C4-2B (cell line): ENCODE results near the gene EXD1.

Experiments
- H3K27ac ChIP-seq: fragments of 450-650 bp; 2 replicates; pipeline ENCODE4 v1.5.1; 2017
- CTCF ChIP-seq: fragments of 450-650 bp; conservative IDR thresholded peaks from 2 replicates; pipeline ENCODE4 v1.5.1; 2017; ENCODE audit warnings: mild to moderate bottlenecking
- ZFX ChIP-seq: fragments of 450-650 bp; IDR thresholded peaks from 2 replicates; pipeline ENCODE4 v1.6.1; 2017

The EXD1 gene

GRCh38 chr15:41182266-41182665, 48.3 kb downstream of the EXD1 start:
- no peak for TF ChIP-seq ZFX
- no peak for TF ChIP-seq CTCF

GRCh38 chr15:41180206-41180789, 50.3 kb downstream of the EXD1 start:
- TF ChIP-seq CTCF = no peak
- no peak for TF ChIP-seq ZFX
- H3K27ac ChIP-seq = no peak overlapping the region

More at GRCh38 chr15:41182266-41182665, 48.3 kb downstream of the EXD1 start:
- H3K27ac ChIP-seq = no peak overlapping the region

GRCh38 chr15:41169781-41170180, 60.8 kb downstream of the EXD1 start:
- TF ChIP-seq ZFX = no peak
- no peak for TF ChIP-seq CTCF
- no peak overlapping the region for H3K27ac ChIP-seq

GRCh38 chr15:41169086-41169485, 61.5 kb downstream of the EXD1 start:
- TF ChIP-seq ZFX (no peak), CTCF (no peak)
- H3K27ac ChIP-seq = no peak overlapping the region

GRCh38 chr15:41161736-41162135, 68.8 kb downstream of the EXD1 start:
- TF ChIP-seq ZFX (no peak), CTCF (no peak)
- no peak overlapping the region for H3K27ac ChIP-seq

- no peak overlapping the region for H3K27ac ChIP-seq
- no peak for TF ChIP-seq CTCF
- TF ChIP-seq ZFX = no peak
Observed at GRCh38 chr15:41161336-41161735, 69.2 kb downstream of the EXD1 start.

GRCh38 chr15:41160639-41161315, 69.8 kb downstream of the EXD1 start:
- H3K27ac ChIP-seq = no peak overlapping the region
- no peak for TF ChIP-seq CTCF
- TF ChIP-seq ZFX = no peak
